ENCODE results near the gene SIK3.

DNA sequence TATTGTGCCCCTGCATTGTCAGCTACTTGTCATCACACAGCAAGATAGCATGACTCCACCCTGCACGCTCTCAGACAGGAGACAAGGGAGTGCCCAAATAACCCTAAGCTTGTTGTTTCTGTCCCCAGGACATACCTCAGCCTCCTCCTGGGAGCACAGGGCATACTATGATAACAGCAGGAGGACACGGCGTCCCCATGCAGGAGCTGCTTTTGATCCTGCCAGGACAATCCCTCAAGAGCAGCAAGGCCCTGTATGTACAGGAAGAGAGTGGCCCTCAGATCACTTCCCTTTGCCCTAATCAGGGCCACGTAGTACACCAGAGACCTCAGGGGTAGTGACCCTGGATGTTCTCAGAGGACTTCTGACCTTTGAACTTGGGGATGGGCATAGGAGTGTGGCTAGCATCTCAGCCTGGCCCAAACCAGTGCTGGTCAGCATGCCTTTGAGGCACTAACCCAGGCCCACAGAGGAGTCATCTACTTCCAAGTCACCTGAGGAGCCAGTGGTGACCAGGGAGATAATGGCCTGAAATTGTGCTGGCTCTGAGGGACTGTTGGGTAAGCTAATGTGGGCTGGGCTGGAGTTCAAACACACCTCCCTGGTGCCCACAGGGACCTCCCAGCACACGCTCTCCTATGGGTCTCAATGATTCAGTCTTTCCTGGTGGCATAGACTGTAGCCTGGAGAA, 284.3 kb downstream of the SIK3 start:
- TF ChIP-seq, protein P1, sequence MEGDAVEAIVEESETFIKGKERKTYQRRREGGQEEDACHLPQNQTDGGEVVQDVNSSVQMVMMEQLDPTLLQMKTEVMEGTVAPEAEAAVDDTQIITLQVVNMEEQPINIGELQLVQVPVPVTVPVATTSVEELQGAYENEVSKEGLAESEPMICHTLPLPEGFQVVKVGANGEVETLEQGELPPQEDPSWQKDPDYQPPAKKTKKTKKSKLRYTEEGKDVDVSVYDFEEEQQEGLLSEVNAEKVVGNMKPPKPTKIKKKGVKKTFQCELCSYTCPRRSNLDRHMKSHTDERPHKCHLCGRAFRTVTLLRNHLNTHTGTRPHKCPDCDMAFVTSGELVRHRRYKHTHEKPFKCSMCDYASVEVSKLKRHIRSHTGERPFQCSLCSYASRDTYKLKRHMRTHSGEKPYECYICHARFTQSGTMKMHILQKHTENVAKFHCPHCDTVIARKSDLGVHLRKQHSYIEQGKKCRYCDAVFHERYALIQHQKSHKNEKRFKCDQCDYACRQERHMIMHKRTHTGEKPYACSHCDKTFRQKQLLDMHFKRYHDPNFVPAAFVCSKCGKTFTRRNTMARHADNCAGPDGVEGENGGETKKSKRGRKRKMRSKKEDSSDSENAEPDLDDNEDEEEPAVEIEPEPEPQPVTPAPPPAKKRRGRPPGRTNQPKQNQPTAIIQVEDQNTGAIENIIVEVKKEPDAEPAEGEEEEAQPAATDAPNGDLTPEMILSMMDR (IDR thresholded peaks at IDR 0.05), result no peak
- no peak for TF ChIP-seq POLR2A (IDR thresholded peaks at IDR 0.05)
